PC-9 (cell line): ENCODE measurements around the gene TGDS. TPM values are rescaled to one million over a fixed set of nuclear protein-coding genes. Genes with fewer than 3 reads are reported as not detected.
"Not testable (repeated sequence)": the region's sequence is repeated elsewhere in the genome, so short reads cannot be mapped to it uniquely, and the experiment has no call there.

Experiments
- Bru-seq: library from RNA; stranded (reverse); fragments of 400-500 nt; gene quantifications from one replicate; lab custom pipeline; 2021; lab: Mats Ljungman, UMichigan
- BruChase-seq, 2 experiments: library from RNA; stranded (reverse); fragments of 400-500 nt; gene quantifications; one replicate each; lab custom pipeline; 2021; lab: Mats Ljungman, UMichigan
- BruUV-seq: library from RNA; stranded (reverse); fragments of 400-500 nt; replicated peaks from 2 replicates; lab custom pipeline; 2021; lab: Mats Ljungman, UMichigan
- CTCF ChIA-PET: fragments of 300-600 bp; sonication (Branson Sonifier 250); formaldehyde crosslinking; loops from one replicate; lab custom pipeline; 2022; ENCODE audit warnings: antibody characterized with exemption; lab: Charles Lee
- POLR2A ChIA-PET: fragments of 300-600 bp; sonication (Branson Sonifier 250); formaldehyde crosslinking; loops from one replicate; lab custom pipeline; 2022; ENCODE audit warnings: antibody characterized with exemption; ENCODE audit not compliant: unreplicated experiment; lab: Charles Lee
- DNase-seq, 2 experiments: peaks; one replicate each; pipeline versions ENCODE4 v3.0.0 to v3.0.0-alpha.2; 2015 to 2022; ENCODE audit warnings: mixed read lengths in 1 of 2
- H2AFZ ChIP-seq: fragments of 200-600 bp; sonication (generic); 2 replicates; pipeline ENCODE4 v1.8.1; 2017; ENCODE audit warnings: antibody characterized with exemption
- H3F3A ChIP-seq: fragments of 200-600 bp; sonication (generic); 2 replicates; pipeline ENCODE4 v1.8.1; 2017; ENCODE audit warnings: antibody characterized with exemption, mild to moderate bottlenecking, low read depth; ENCODE audit not compliant: insufficient read depth
- H3K27ac ChIP-seq: fragments of 200-600 bp; sonication (generic); 2 replicates; pipeline ENCODE4 v1.6.1; 2016; ENCODE audit warnings: mixed run types
- H3K27me3 ChIP-seq: fragments of 200-600 bp; sonication (generic); 2 replicates; pipeline ENCODE4 v1.6.1; 2016; ENCODE audit warnings: low read depth, mixed run types; ENCODE audit not compliant: insufficient read depth
- H3K36me3 ChIP-seq: fragments of 200-600 bp; sonication (generic); 2 replicates; pipeline ENCODE4 v1.6.1; 2016; ENCODE audit warnings: low read depth, mixed run types
- H3K4me1 ChIP-seq: fragments of 200-600 bp; sonication (generic); replicated peaks from 2 replicates; pipeline ENCODE4 v1.6.1; 2016; ENCODE audit warnings: mixed run types; ENCODE audit not compliant: insufficient read depth
- H3K4me2 ChIP-seq: fragments of 200-600 bp; sonication (generic); 2 replicates; pipeline ENCODE4 v1.6.1; 2017; ENCODE audit warnings: mixed run types
- H3K4me3 ChIP-seq: fragments of 200-600 bp; sonication (generic); 2 replicates; pipeline ENCODE4 v1.6.1; 2016; ENCODE audit warnings: mixed run types
- H3K79me2 ChIP-seq: fragments of 200-600 bp; sonication (generic); 2 replicates; pipeline ENCODE4 v1.6.1; 2017; ENCODE audit warnings: low read depth, mixed run types
- H3K9me2 ChIP-seq: fragments of 200-600 bp; sonication (generic); 2 replicates; pipeline ENCODE4 v1.8.1; 2017; ENCODE audit warnings: mild to moderate bottlenecking; ENCODE audit not compliant: insufficient read depth
- H3K9me3 ChIP-seq: fragments of 200-600 bp; sonication (generic); 2 replicates; pipeline ENCODE4 v1.8.1; 2016; ENCODE audit warnings: low read depth; ENCODE audit not compliant: insufficient read depth
- H4K20me1 ChIP-seq: fragments of 200-600 bp; sonication (generic); 2 replicates; pipeline ENCODE4 v1.8.1; 2017; ENCODE audit not compliant: insufficient read depth
- EZH2 ChIP-seq: fragments of 200-600 bp; sonication (generic); IDR thresholded peaks from 2 replicates; pipeline ENCODE4 v1.8.0; 2017; ENCODE audit warnings: antibody characterized with exemption, low read depth
- intact Hi-C: fragments of 100-400 bp; cut with micrococcal nuclease; formaldehyde crosslinking; loops from one replicate; pipeline ENCODE4 v1.10.0; 2022; ENCODE audit not compliant: unreplicated experiment
- long read RNA-seq: library from polyadenylated mRNA; stranded (forward); transcript quantifications from one replicate; pipeline ENCODE4 v2.0.0, GENCODE V29; 2022
- total RNA-seq: library from RNA; stranded (reverse); gene quantifications from 2 replicates; pipeline ENCODE4 v1.2.3, GENCODE V29; 2021
- TF ChIP-seq, protein P1 (sequence below): fragments of 200-600 bp; sonication (generic); conservative IDR thresholded peaks from 2 replicates; pipeline ENCODE4 v1.6.1; 2017; ENCODE audit warnings: mixed run types, antibody characterized with exemption, mild to moderate bottlenecking, moderate library complexity

TGDS gene, protein sequence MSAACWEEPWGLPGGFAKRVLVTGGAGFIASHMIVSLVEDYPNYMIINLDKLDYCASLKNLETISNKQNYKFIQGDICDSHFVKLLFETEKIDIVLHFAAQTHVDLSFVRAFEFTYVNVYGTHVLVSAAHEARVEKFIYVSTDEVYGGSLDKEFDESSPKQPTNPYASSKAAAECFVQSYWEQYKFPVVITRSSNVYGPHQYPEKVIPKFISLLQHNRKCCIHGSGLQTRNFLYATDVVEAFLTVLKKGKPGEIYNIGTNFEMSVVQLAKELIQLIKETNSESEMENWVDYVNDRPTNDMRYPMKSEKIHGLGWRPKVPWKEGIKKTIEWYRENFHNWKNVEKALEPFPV
- total RNA-seq (6.2 and 7.0 TPM in 2 replicates), Bru-seq, nascent RNA (percentile 77 among the genes with signal in this experiment), BruChase-seq, experiment 1, labeled RNA remaining after a 2-hour chase (percentile 75 among the genes with signal in this experiment), BruChase-seq, experiment 2, labeled RNA remaining after a 6-hour chase (percentile 57 among the genes with signal in this experiment)
- long read RNA-seq, transcript TGDS-201 (12 exons, 1,905 nt): major isoform, 7 of 12 reads
- long read RNA-seq, partial matches to known transcripts: 0 of 12 reads
- long read RNA-seq, other reads (novel, unspliced or antisense): 5 of 12 reads

DNA sequence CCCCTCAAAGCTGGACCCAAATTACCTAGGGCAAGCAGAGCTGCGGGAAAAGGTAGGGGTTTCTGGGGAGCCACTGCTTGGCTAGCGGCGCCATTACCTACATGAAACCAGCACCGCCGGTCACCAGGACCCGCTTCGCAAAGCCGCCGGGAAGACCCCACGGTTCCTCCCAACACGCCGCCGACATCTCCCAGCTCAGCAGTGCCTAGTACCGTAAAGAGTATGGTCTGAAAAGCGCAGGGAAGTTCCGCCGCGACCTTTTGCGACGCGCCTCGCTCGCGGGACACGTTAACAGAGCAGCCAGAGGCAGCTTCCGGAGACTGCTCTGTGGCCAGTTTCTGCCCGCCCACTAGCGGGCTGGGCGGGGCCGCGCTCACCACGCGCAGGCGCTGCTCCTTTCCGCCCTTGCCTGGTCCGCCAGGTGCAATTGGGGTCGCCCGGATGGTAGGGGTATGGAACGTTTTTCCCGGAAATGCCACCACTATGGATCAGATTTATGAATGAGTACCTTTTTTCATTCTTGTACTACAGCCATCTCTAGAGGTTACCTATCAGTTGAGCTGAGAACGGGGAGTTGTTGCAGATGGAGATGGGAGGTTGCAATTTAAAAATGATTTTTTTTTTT lies at the start of gene TGDS:
TGDS (minus strand) TSS at position 203 of the 625 bp plus-strand sequence; CDS start at position 187, 16 bp downstream.
- Histone ChIP-seq H3K27me3 (no peaks in the 10 kb centered on the region), H3K27ac (peak within 1 kb of the TSS; percentile 41; the same call in 1 of the 2 replicates), H3K4me1 (peaks cover 21% of the 10 kb centered on the region), H3K79me2 (peaks cover 35% of the 10 kb centered on the region), H3K4me2 (peak within 1 kb of the TSS; percentile 98), H3K9me2 (no peaks in the 10 kb centered on the region), H3K9me3 (no peaks in the 10 kb centered on the region), H3K4me3 (peak within 1 kb of the TSS; percentile 84), H2AFZ (peak within 1 kb of the TSS; percentile 99), H3F3A (peaks cover 8% of the 10 kb centered on the region; the same call in 1 of the 2 replicates), H4K20me1 (no peaks in the 10 kb centered on the region), H3K36me3 (peaks cover 17% of the 10 kb centered on the region)
- POLR2A ChIA-PET: interaction anchor here (0.6 kb wide), 1 partner anchor 21 kb away, joined by 3 read pairs; no protein-coding TSS in a partner anchor
- intact Hi-C loops: loop anchor here (1.0 kb wide), 1 partner anchor 47 kb away; no protein-coding TSS in a partner anchor
- TF ChIP-seq, protein P1, sequence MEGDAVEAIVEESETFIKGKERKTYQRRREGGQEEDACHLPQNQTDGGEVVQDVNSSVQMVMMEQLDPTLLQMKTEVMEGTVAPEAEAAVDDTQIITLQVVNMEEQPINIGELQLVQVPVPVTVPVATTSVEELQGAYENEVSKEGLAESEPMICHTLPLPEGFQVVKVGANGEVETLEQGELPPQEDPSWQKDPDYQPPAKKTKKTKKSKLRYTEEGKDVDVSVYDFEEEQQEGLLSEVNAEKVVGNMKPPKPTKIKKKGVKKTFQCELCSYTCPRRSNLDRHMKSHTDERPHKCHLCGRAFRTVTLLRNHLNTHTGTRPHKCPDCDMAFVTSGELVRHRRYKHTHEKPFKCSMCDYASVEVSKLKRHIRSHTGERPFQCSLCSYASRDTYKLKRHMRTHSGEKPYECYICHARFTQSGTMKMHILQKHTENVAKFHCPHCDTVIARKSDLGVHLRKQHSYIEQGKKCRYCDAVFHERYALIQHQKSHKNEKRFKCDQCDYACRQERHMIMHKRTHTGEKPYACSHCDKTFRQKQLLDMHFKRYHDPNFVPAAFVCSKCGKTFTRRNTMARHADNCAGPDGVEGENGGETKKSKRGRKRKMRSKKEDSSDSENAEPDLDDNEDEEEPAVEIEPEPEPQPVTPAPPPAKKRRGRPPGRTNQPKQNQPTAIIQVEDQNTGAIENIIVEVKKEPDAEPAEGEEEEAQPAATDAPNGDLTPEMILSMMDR: no peak
- TF ChIP-seq EZH2: no peak
- DNase-seq: peak; percentile 84 to 88
- CTCF ChIA-PET: no interaction called here
- BruUV-seq: no TSS peak

DNA sequence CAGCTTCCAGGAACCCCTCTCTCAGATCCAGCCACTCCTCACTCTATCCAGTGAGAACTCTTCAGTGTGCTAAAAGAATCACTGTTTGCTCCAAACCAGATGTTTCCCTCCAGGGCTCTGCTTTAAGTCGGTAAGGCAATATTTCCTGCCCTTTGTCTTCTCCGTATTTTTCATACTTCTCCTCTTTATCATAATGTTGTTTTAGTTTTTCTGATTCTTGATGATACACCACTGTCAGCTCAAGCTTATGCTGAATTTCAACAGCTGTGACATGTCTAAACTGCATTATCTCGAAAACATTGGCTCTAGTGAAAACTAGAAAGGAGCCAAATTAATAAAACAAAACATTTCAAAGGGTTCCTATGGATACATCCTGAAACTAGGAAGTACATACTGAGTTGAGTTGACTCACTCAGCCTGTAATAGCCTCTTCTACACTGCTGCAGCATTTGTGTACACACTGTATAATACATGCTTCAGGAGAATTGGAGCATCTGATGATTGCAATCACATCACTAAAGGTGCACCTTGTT lies 45.5 kb upstream of the TGDS start:
- no peaks in the 10 kb centered on the region for H3K27me3 ChIP-seq
- peak overlapping the region; percentile 18; the same call in 1 of the 2 replicates for H2AFZ ChIP-seq
- no peak overlapping the region for H3K4me3 ChIP-seq
- H3K9me2 ChIP-seq: no peaks in the 10 kb centered on the region
- ChIA-PET CTCF (no interaction called here), POLR2A (no interaction called here)
- H3F3A ChIP-seq: no peaks in the 10 kb centered on the region
- H3K36me3 ChIP-seq: no peaks in the 10 kb centered on the region
- no peaks in the 10 kb centered on the region for H3K9me3 ChIP-seq
- no TSS peak for BruUV-seq
- no peak overlapping the region for H3K27ac ChIP-seq
- H3K79me2 ChIP-seq: no peaks in the 10 kb centered on the region
- H4K20me1 ChIP-seq: no peaks in the 10 kb centered on the region
- H3K4me1 ChIP-seq: no peaks in the 10 kb centered on the region
- TF ChIP-seq EZH2: no peak
- TF ChIP-seq, protein P1: no peak
- DNase-seq: peak in 1 of 2 experiments; percentile 56
- no peak overlapping the region for H3K4me2 ChIP-seq
- intact Hi-C loops: no loop called here

DNA sequence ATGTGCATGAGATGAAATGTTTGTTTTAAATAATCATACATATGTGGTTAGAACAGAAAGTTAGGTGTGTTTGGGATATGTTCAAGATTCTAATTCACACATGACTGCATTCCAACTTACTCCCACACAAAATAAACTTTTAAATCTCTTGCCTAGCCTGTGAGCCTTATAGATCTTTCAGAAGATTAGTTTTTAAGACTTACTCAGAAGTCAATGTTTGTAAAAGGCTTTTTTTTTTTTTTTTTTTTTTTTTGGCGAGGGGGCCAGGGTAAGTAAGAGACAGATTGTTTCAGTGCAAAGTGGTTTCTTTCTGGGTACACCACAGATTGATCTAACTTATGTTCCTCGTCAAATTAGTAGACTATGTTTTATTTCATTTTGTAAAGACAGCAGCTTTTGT lies 44.8 kb upstream of the TGDS start:
- intact Hi-C loops: no loop called here
- H4K20me1 ChIP-seq: no peaks in the 10 kb centered on the region
- H3K9me2 ChIP-seq: no peaks in the 10 kb centered on the region
- no peaks in the 10 kb centered on the region for H3K4me1 ChIP-seq
- H3K4me3 ChIP-seq: no peak overlapping the region
- no peaks in the 10 kb centered on the region for H3K36me3 ChIP-seq
- no peak overlapping the region for H2AFZ ChIP-seq
- no peaks in the 10 kb centered on the region for H3F3A ChIP-seq
- no TSS peak for BruUV-seq
- DNase-seq: no peak
- no peaks in the 10 kb centered on the region for H3K9me3 ChIP-seq
- H3K27me3 ChIP-seq: no peaks in the 10 kb centered on the region
- TF ChIP-seq EZH2: no peak
- TF ChIP-seq, protein P1: no peak
- H3K79me2 ChIP-seq: no peaks in the 10 kb centered on the region
- ChIA-PET CTCF (no interaction called here), POLR2A (no interaction called here)
- H3K4me2 ChIP-seq: no peak overlapping the region
- no peak overlapping the region for H3K27ac ChIP-seq

DNA sequence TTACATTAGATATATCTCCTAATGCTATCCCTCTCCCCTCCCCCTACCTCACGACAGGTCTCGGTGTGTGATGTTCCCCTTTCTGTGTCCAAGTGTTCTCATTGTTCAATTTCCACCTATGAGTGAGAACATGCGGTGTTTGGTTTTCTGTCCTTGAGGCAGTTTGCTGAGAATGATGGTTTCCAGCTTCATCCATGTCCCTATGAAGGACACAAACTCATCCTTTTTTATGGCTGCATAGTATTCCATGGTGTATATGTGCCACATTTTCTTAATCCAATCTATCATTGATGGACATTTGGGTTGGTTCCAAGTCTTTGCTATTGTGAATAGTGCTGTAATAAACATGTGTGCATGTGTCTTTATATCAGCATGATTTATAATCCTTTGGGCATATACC lies 41.7 kb upstream of the TGDS start:
- H3K79me2 ChIP-seq, H4K20me1 ChIP-seq, H3K36me3 ChIP-seq, H3K4me2 ChIP-seq, H3K4me3 ChIP-seq, H3F3A ChIP-seq, H3K27ac ChIP-seq, H3K27me3 ChIP-seq, H2AFZ ChIP-seq, intact Hi-C loops, H3K9me2 ChIP-seq, H3K4me1 ChIP-seq, DNase-seq, CTCF ChIA-PET, POLR2A ChIA-PET, H3K9me3 ChIP-seq, BruUV-seq: not testable (repeated sequence)
